OCI-LY7 (cell line): ENCODE measurements around the gene PCNX1. TPM values are rescaled to one million over a fixed set of nuclear protein-coding genes. Genes with fewer than 3 reads are reported as not detected.
"Not testable (repeated sequence)": the region's sequence is repeated elsewhere in the genome, so short reads cannot be mapped to it uniquely, and the experiment has no call there.

ENCODE experiments used
- BruUV-seq: library from RNA; stranded (reverse); fragments of 400-500 nt; replicated peaks from 2 replicates; lab custom pipeline; 2021; lab: Mats Ljungman, UMichigan
- CTCF ChIA-PET: fragments of 300-600 bp; sonication (Branson Sonifier 250); formaldehyde crosslinking; loops from one replicate; lab custom pipeline; 2022; ENCODE audit warnings: antibody characterized with exemption; ENCODE audit not compliant: unreplicated experiment; lab: Charles Lee
- POLR2A ChIA-PET: fragments of 300-600 bp; sonication (Branson Sonifier 250); formaldehyde crosslinking; loops from one replicate; lab custom pipeline; 2022; ENCODE audit warnings: antibody characterized with exemption; lab: Charles Lee
- DNase-seq: peaks from one replicate; pipeline ENCODE4 v3.0.0-alpha.2; 2015; ENCODE audit warnings: low spot score
- H2AFZ ChIP-seq: fragments of 200-600 bp; sonication (generic), shearing (Covaris generic); 2 replicates; pipeline ENCODE4 v1.6.1; 2014; ENCODE audit warnings: mild to moderate bottlenecking, antibody characterized with exemption, low read length, moderate library complexity
- H3K27ac ChIP-seq: fragments of 200-600 bp; sonication (generic); 2 replicates; pipeline ENCODE4 v1.5.1; 2014; ENCODE audit warnings: mixed run types, low read depth, mild to moderate bottlenecking, moderate library complexity, low read length, inconsistent platforms; ENCODE audit not compliant: poor library complexity, severe bottlenecking
- H3K36me3 ChIP-seq: fragments of 200-600 bp; sonication (generic); 2 replicates; pipeline ENCODE4 v1.6.1; 2014; ENCODE audit warnings: mild to moderate bottlenecking, antibody characterized with exemption, low read length, moderate library complexity, mixed read lengths; ENCODE audit not compliant: insufficient read depth
- H3K4me1 ChIP-seq: fragments of 200-600 bp; sonication (generic); 2 replicates; pipeline ENCODE4 v1.5.1; 2014; ENCODE audit warnings: mild to moderate bottlenecking, low read length; ENCODE audit not compliant: insufficient read depth, poor library complexity, severe bottlenecking
- H3K4me2 ChIP-seq: fragments of 200-600 bp; sonication (generic); 2 replicates; pipeline ENCODE4 v1.6.1; 2014; ENCODE audit warnings: mild to moderate bottlenecking, low read length
- H3K4me3 ChIP-seq: fragments of 200-600 bp; sonication (generic); 2 replicates; pipeline ENCODE4 v1.5.1; 2014; ENCODE audit warnings: mild to moderate bottlenecking, low read depth, low read length; ENCODE audit not compliant: poor library complexity, severe bottlenecking
- H3K79me2 ChIP-seq: fragments of 200-600 bp; sonication (generic); 2 replicates; pipeline ENCODE4 v1.6.1; 2016; ENCODE audit warnings: low read depth, mild to moderate bottlenecking, low read length, moderate library complexity, mixed read lengths; ENCODE audit not compliant: insufficient read depth
- H3K9me2 ChIP-seq: fragments of 200-600 bp; sonication (generic); 2 replicates; pipeline ENCODE4 v1.6.1; 2016; ENCODE audit warnings: mild to moderate bottlenecking, low read length, mixed read lengths; ENCODE audit not compliant: insufficient read depth
- H3K9me3 ChIP-seq: fragments of 200-600 bp; sonication (generic); 2 replicates; pipeline ENCODE4 v1.6.1; 2014; ENCODE audit warnings: mild to moderate bottlenecking, mixed run types, low read length, mixed read lengths
- H4K20me1 ChIP-seq: fragments of 200-600 bp; sonication (generic); 2 replicates; pipeline ENCODE4 v1.6.1; 2014; ENCODE audit warnings: mild to moderate bottlenecking, antibody characterized with exemption, low read length, moderate library complexity, mixed read lengths; ENCODE audit not compliant: insufficient read depth
- CTCF ChIP-seq: fragments of 200-600 bp; sonication (generic); conservative IDR thresholded peaks from 2 replicates; pipeline ENCODE4 v1.5.1; 2014; ENCODE audit warnings: mild to moderate bottlenecking, antibody characterized with exemption, low read length, moderate library complexity, mixed read lengths
- EZH2phosphoT487 ChIP-seq: fragments of 200-600 bp; sonication (generic); IDR thresholded peaks from 2 replicates; pipeline ENCODE4 v1.6.1; 2018; ENCODE audit warnings: low read depth, borderline replicate concordance, mild to moderate bottlenecking, mixed run types, antibody characterized with exemption, low read length, moderate library complexity, mixed read lengths
- intact Hi-C: fragments of 100-400 bp; cut with micrococcal nuclease; formaldehyde crosslinking; loops from one replicate; pipeline ENCODE4 v1.10.0; 2022; ENCODE audit not compliant: unreplicated experiment
- total RNA-seq, 2 experiments: library from RNA; depleted of rRNA in 1 of 2; stranded (reverse); fragments of >200 nt in 1 of 2; shearing (Covaris generic) in 1 of 2; gene quantifications; 2 replicates each; pipeline ENCODE4 v1.2.3, GENCODE V29; 2014 to 2022

The PCNX1 gene
- total RNA-seq, 2 experiments from 2014 or later, result 27.7 to 33.5 TPM

GRCh38 chr14:71012888-71013287, 105.6 kb downstream of the PCNX1 start:
- intact Hi-C loops, result no loop called here
- Histone ChIP-seq H3K9me3 (no peaks in the 10 kb centered on the region), H3K4me2 (no peak overlapping the region), H3K4me1 (no peaks in the 10 kb centered on the region), H3K4me3 (no peak overlapping the region), H3K36me3 (peaks cover 21% of the 10 kb centered on the region), H2AFZ (no peak overlapping the region), H3K27ac (no peak overlapping the region), H3K9me2 (no peaks in the 10 kb centered on the region), H3K79me2 (no peaks in the 10 kb centered on the region), H4K20me1 (no peaks in the 10 kb centered on the region)
- CTCF ChIA-PET, result no interaction called here
- no peak for DNase-seq
- TF ChIP-seq CTCF, result no peak
- TF ChIP-seq EZH2phosphoT487, result no peak
- BruUV-seq, result no TSS peak
- POLR2A ChIA-PET, result interaction anchor here (0.7 to 1.6 kb wide), 2 partner anchors 10 to 87 kb away, joined by 6 to 7 read pairs; no protein-coding TSS in a partner anchor

GRCh38 chr14:71013551-71014192, 106.4 kb downstream of the PCNX1 start:
- no peak overlapping the region for H3K4me2 ChIP-seq
- H3K4me3 ChIP-seq, result no peak overlapping the region
- H3K79me2 ChIP-seq, result no peaks in the 10 kb centered on the region
- H3K4me1 ChIP-seq, result no peaks in the 10 kb centered on the region
- DNase-seq, result no peak
- ChIA-PET POLR2A (interaction anchor here (1.6 kb wide), 1 partner anchor 10 kb away, joined by 6 read pairs; no protein-coding TSS in a partner anchor), CTCF (no interaction called here)
- H3K36me3 ChIP-seq, result peaks cover 21% of the 10 kb centered on the region
- intact Hi-C loops, result no loop called here
- H3K27ac ChIP-seq, result no peak overlapping the region
- TF ChIP-seq CTCF, result no peak
- no peak for TF ChIP-seq EZH2phosphoT487
- no peak overlapping the region for H2AFZ ChIP-seq
- H3K9me3 ChIP-seq, result no peaks in the 10 kb centered on the region
- no peaks in the 10 kb centered on the region for H3K9me2 ChIP-seq
- no TSS peak for BruUV-seq
- no peaks in the 10 kb centered on the region for H4K20me1 ChIP-seq

GRCh38 chr14:71019917-71020316, 112.7 kb downstream of the PCNX1 start:
- peaks cover 42% of the 10 kb centered on the region for H3K36me3 ChIP-seq
- H3K4me2 ChIP-seq, BruUV-seq, H4K20me1 ChIP-seq, H3K9me2 ChIP-seq, POLR2A ChIA-PET, CTCF ChIA-PET, H2AFZ ChIP-seq, H3K79me2 ChIP-seq, H3K27ac ChIP-seq, H3K9me3 ChIP-seq, H3K4me3 ChIP-seq, H3K4me1 ChIP-seq, intact Hi-C loops, DNase-seq: not testable (repeated sequence)
